ENCODE results near the gene BCL7B. TPM values are rescaled to one million over a fixed set of nuclear protein-coding genes. Genes with fewer than 3 reads are reported as not detected.

BCL7B gene
- total RNA-seq, 6 experiments from 2014 or later = 19.3 to 45.6 (median 21.3) TPM

- DNase-seq = no peak
- peaks cover 9 to 91% (median 40%) of the 10 kb centered on the region in 4 donors for H3K36me3 ChIP-seq
- no peak for TF ChIP-seq POLR2A (IDR thresholded peaks at IDR 0.05)
- TF ChIP-seq, protein P1, sequence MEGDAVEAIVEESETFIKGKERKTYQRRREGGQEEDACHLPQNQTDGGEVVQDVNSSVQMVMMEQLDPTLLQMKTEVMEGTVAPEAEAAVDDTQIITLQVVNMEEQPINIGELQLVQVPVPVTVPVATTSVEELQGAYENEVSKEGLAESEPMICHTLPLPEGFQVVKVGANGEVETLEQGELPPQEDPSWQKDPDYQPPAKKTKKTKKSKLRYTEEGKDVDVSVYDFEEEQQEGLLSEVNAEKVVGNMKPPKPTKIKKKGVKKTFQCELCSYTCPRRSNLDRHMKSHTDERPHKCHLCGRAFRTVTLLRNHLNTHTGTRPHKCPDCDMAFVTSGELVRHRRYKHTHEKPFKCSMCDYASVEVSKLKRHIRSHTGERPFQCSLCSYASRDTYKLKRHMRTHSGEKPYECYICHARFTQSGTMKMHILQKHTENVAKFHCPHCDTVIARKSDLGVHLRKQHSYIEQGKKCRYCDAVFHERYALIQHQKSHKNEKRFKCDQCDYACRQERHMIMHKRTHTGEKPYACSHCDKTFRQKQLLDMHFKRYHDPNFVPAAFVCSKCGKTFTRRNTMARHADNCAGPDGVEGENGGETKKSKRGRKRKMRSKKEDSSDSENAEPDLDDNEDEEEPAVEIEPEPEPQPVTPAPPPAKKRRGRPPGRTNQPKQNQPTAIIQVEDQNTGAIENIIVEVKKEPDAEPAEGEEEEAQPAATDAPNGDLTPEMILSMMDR (IDR thresholded peaks at IDR 0.05) = no peak
- no peaks in the 10 kb centered on the region for H3K27me3 ChIP-seq
- no peaks in the 10 kb centered on the region for H3K9me3 ChIP-seq
- H3K4me3 ChIP-seq = no peak overlapping the region
- no peaks in the 10 kb centered on the region for H3K4me1 ChIP-seq
- H3K27ac ChIP-seq = no peak overlapping the region
- no peak for ATAC-seq
- intact Hi-C loops (cut with DNase I) = no loop called here
Measured at GRCh38 chr7:73489976-73490375, 67.5 kb downstream of the BCL7B start.

DNA sequence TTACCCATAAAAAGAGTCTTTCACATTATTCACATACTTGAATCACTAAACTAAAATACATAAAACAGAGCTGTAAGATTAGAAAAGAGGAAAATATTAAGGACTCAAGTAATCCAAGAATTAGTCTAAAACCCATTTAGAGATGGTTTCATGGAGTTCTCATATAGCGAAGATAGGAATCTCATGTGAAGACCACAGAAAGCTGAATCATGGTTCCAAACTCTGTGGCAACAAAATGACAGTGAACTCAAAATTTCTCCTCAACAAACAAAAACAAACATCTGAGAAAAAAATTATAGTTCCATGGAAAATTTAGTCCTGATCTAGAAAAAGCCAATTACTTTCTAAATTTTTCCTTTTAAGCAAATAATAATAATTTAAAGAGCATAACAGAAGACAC lies 70.0 kb downstream of the BCL7B start:
- no peak for DNase-seq
- Histone ChIP-seq H3K9me3 (no peaks in the 10 kb centered on the region), H3K27ac (no peak overlapping the region), H3K4me3 (no peak overlapping the region), H3K27me3 (no peaks in the 10 kb centered on the region), H3K4me1 (no peaks in the 10 kb centered on the region), H3K36me3 (peaks cover 9 to 76% (median 30%) of the 10 kb centered on the region in 4 donors)
- ATAC-seq = no peak
- TF ChIP-seq, protein P1 (IDR thresholded peaks at IDR 0.05) = no peak
- no peak for TF ChIP-seq POLR2A (IDR thresholded peaks at IDR 0.05)
- 100% methylated on average over 1 of the region's 1 CpG for WGBS (ENCODE audit: insufficient coverage, low coverage, low lambda C conversion rate, missing lambda C conversion rate)
- intact Hi-C loops (cut with DNase I) = no loop called here

Small RNA genes lying within 50 kb of the gene (small RNA-seq; reads per million reads assigned to genes)
- gene RNU6-1198P = 0 reads per million in 2 experiments

Other genes starting within 250 kb of the BCL7B start
- gene NSUN5, start 248.9 kb downstream of the BCL7B start, total RNA-seq = 10 to 100 TPM in 2 of 6 experiments, 1 to 10 TPM in 4; 7.5 to 16.8 (median 9.2) TPM
- gene TRIM50, start 229.6 kb downstream of the BCL7B start, total RNA-seq = under 1 TPM in 2 of 6 experiments, not detected in 4; 0.11 to 0.56 TPM
- not detected for gene FKBP6, start 229.5 kb downstream of the BCL7B start, total RNA-seq
- gene FZD9, start 123.9 kb downstream of the BCL7B start, total RNA-seq = under 1 TPM in 2 of 6 experiments, not detected in 4; 0.09 to 0.27 TPM
- 10 to 100 TPM; 19.3 to 26.2 (median 25.0) TPM for gene BAZ1B, start 35.4 kb downstream of the BCL7B start, total RNA-seq
- 10 to 100 TPM; 12.3 to 31.1 (median 16.6) TPM for gene TBL2, start 20.9 kb upstream of the BCL7B start, total RNA-seq
- 100 to 1,000 TPM in 5 of 6 experiments, 10 to 100 TPM in 1; 53.5 to 552 (median 225) TPM for gene MLXIPL, start 66.8 kb upstream of the BCL7B start, total RNA-seq
- 1 to 10 TPM; 1.2 to 3.0 (median 2.2) TPM for gene VPS37D, start 110.1 kb upstream of the BCL7B start, total RNA-seq
- gene DNAJC30, start 125.8 kb upstream of the BCL7B start, total RNA-seq = 1 to 10 TPM; 5.4 to 8.8 (median 7.0) TPM
- 10 to 100 TPM; 24.1 to 35.0 (median 29.2) TPM for gene BUD23, start 125.9 kb upstream of the BCL7B start, total RNA-seq
- gene STX1A, start 162.0 kb upstream of the BCL7B start, total RNA-seq = 1 to 10 TPM; 1.4 to 2.8 (median 1.9) TPM
- 1 to 10 TPM; 5.6 to 8.4 (median 7.0) TPM for gene ABHD11, start 181.1 kb upstream of the BCL7B start, total RNA-seq
- gene CLDN3, start 212.6 kb upstream of the BCL7B start, total RNA-seq = 10 to 100 TPM; 16.1 to 37.3 (median 19.9) TPM